Femur (tissue), 1 donor: ENCODE data around the gene USP25.

Experiments
- DNase-seq: peaks from one replicate; pipeline ENCODE4 v3.0.0-alpha.2; 2017

The USP25 gene

GRCh38 chr21:15872236-15872635 is 142.5 kb downstream of the USP25 start:
- DNase-seq: no peak

- no peak for DNase-seq
Measured at GRCh38 chr21:15874615-15875014, 144.8 kb downstream of the USP25 start.

- DNase-seq: no peak
Measured at GRCh38 chr21:15875286-15875685, 145.5 kb downstream of the USP25 start.

GRCh38 chr21:15893902-15894301 is 164.1 kb downstream of the USP25 start:
- DNase-seq: no peak

GRCh38 chr21:15894596-15894995 is 164.8 kb downstream of the USP25 start:
- no peak for DNase-seq

- DNase-seq: no peak
Measured at GRCh38 chr21:15895142-15896106, 165.6 kb downstream of the USP25 start.

- no peak for DNase-seq
Measured at GRCh38 chr21:15896501-15896900, 166.7 kb downstream of the USP25 start.

- DNase-seq: no peak
Measured at GRCh38 chr21:15904389-15904788, 174.6 kb downstream of the USP25 start.

GRCh38 chr21:15908187-15908586 is 178.4 kb downstream of the USP25 start:
- DNase-seq: no peak

- no peak for DNase-seq
Measured at GRCh38 chr21:15928196-15928595, 198.4 kb downstream of the USP25 start.

- no peak for DNase-seq
Measured at GRCh38 chr21:15928686-15929425, 199.1 kb downstream of the USP25 start.

GRCh38 chr21:15929536-15929935 is 199.8 kb downstream of the USP25 start:
- no peak for DNase-seq
